ENCODE data around the gene PCDHA1. TPM values are rescaled to one million over a fixed set of nuclear protein-coding genes. Genes with fewer than 3 reads are reported as not detected.
A peak's percentile ranks its signal among the peaks of the same experiment; 100 is the strongest.

The PCDHA1 gene
- total RNA-seq, 1 donor from 2014 or later = not detected

DNA sequence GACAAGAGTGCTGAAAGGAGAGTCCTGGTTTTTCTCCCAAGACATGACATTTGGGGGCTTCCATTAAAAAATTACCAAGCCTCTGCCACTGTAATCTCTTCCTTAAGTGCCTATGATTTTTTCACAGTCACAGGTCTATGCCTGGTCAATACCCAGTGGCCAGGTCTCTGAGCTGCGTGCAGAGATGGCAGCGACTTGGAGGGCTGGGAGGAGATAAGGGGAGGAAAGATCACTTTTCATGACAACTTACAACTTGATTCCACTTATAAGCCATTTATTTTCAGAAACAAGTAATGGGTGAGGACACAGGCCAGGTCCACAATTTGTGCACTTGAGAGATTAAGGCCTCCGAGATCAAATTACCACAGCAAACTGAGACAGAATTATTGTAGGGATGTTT is 178.4 kb downstream of the PCDHA1 start:
- TF ChIP-seq, protein P1, sequence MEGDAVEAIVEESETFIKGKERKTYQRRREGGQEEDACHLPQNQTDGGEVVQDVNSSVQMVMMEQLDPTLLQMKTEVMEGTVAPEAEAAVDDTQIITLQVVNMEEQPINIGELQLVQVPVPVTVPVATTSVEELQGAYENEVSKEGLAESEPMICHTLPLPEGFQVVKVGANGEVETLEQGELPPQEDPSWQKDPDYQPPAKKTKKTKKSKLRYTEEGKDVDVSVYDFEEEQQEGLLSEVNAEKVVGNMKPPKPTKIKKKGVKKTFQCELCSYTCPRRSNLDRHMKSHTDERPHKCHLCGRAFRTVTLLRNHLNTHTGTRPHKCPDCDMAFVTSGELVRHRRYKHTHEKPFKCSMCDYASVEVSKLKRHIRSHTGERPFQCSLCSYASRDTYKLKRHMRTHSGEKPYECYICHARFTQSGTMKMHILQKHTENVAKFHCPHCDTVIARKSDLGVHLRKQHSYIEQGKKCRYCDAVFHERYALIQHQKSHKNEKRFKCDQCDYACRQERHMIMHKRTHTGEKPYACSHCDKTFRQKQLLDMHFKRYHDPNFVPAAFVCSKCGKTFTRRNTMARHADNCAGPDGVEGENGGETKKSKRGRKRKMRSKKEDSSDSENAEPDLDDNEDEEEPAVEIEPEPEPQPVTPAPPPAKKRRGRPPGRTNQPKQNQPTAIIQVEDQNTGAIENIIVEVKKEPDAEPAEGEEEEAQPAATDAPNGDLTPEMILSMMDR (IDR thresholded peaks at IDR 0.05; ENCODE audit: insufficient read depth, low read length, poor library complexity, severe bottlenecking) = no peak

DNA sequence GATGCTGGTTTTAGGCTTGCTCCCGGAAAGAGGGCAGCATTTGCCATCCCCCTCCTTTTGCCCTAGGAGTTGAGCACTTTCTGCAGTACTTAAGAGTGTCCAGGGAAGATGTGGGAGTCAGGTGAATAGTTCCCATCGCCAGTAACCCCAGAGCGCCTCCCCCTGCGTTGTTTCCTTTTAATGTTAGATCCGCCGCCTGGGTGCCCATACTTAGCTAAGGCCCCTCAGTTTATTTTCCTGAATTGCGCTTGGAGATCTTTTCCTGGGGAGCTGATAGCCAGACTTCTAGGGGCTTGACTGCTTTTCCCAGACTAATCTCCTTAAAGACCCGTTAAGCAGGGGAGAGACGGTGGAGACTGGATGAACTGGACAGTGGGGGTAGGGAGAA is 180.0 kb downstream of the PCDHA1 start:
- TF ChIP-seq, protein P1 (IDR thresholded peaks at IDR 0.05; ENCODE audit: insufficient read depth, low read length, poor library complexity, severe bottlenecking) = no peak
- no peak for DNase-seq (ENCODE audit: low read depth)
- Histone ChIP-seq H3K27me3 (ENCODE audit: control insufficient read depth, insufficient read depth, low read length) (peaks cover 26% of the 10 kb centered on the region), H3K4me3 (ENCODE audit: low read depth, low read length) (peak overlapping the region; percentile 44), H3K36me3 (ENCODE audit: control insufficient read depth, insufficient read depth, low read length) (no peaks in the 10 kb centered on the region)

More for the DNA sequence above, 178.4 kb downstream of the PCDHA1 start:
- H3K36me3 ChIP-seq (ENCODE audit: control insufficient read depth, insufficient read depth, low read length) = no peaks in the 10 kb centered on the region
- H3K27me3 ChIP-seq (ENCODE audit: control insufficient read depth, insufficient read depth, low read length) = peaks cover 26% of the 10 kb centered on the region
- DNase-seq (ENCODE audit: low read depth) = no peak
- H3K4me3 ChIP-seq (ENCODE audit: low read depth, low read length) = no peak overlapping the region

DNA sequence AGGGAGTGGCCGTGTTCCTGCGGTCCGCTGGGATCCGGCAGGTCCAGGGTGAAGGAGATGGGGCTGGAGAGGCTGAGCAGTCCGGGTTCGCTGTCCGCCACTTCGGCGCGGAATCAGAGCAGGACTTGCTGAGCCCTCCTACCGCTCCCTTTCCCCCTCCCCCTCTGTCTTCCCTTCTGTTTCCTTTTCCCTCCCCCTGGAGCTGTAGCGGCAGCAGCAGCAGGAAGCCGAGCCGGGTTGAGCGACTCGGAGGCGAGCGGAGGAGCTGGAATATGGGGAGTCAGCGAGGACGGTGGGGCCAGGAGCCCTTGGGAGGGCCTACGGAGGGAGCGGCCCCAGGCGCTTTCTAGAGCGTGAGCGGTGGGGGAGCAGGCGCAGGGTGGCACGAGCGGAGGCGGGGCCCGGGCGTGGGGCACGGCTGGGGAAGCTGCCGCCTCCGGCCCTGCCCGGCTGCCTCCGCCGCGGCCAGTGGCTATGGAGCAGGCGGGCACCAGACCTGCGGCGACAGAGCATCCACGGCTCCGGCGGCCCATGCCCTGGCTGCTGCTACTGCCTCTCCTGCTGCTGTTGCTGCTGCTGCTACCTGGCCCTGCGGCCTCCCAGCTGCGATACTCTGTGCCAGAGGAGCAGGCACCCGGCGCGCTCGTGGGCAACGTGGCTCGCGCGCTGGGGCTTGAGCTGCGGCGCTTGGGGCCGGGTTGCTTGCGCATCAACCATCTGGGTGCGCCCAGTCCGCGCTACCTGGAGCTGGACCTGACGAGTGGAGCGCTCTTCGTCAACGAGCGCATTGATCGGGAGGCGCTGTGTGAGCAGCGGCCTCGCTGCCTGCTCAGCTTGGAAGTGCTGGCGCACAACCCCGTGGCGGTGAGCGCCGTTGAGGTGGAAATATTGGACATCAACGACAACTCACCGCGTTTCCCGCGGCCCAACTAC is 180.6 kb downstream of the PCDHA1 start, which contains the start of gene PCDHAC2:
PCDHAC2 (plus strand) TSS at position 184 of the 933 bp plus-strand sequence; CDS start at position 475, 291 bp downstream.
- Histone ChIP-seq H3K36me3 (ENCODE audit: control insufficient read depth, insufficient read depth, low read length) (no peaks in the 10 kb centered on the region), H3K27me3 (ENCODE audit: control insufficient read depth, insufficient read depth, low read length) (peaks cover 26% of the 10 kb centered on the region), H3K4me3 (ENCODE audit: low read depth, low read length) (peak within 1 kb of the TSS; percentile 44)
- DNase-seq (ENCODE audit: low read depth) = no peak
- TF ChIP-seq, protein P1 (IDR thresholded peaks at IDR 0.05; ENCODE audit: insufficient read depth, low read length, poor library complexity, severe bottlenecking) = no peak

DNA sequence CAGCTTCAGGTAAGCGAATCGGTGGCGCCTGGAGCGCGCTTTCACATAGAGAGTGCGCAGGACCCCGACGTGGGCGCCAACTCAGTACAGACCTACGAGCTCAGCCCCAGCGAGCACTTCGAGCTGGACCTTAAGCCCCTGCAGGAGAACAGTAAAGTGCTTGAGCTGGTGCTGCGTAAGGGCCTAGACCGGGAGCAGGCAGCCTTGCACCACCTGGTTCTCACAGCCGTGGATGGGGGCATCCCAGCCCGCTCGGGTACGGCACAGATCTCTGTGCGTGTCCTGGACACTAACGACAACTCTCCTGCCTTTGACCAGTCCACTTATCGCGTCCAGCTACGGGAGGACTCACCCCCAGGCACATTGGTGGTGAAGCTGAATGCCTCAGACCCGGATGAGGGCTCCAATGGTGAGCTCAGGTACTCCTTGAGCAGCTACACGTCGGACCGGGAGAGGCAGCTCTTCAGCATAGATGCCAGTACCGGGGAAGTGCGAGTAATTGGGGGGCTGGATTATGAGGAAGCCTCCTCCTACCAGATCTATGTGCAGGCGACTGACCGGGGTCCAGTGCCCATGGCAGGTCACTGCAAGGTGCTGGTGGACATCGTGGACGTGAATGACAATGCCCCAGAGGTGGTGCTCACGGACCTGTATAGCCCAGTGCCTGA is 181.4 kb downstream of the PCDHA1 start:
- DNase-seq (ENCODE audit: low read depth) = no peak
- no peak overlapping the region for H3K4me3 ChIP-seq (ENCODE audit: low read depth, low read length)
- TF ChIP-seq, protein P1 (IDR thresholded peaks at IDR 0.05; ENCODE audit: insufficient read depth, low read length, poor library complexity, severe bottlenecking) = no peak
- no peaks in the 10 kb centered on the region for H3K36me3 ChIP-seq (ENCODE audit: control insufficient read depth, insufficient read depth, low read length)
- H3K27me3 ChIP-seq (ENCODE audit: control insufficient read depth, insufficient read depth, low read length) = peaks cover 26% of the 10 kb centered on the region

DNA sequence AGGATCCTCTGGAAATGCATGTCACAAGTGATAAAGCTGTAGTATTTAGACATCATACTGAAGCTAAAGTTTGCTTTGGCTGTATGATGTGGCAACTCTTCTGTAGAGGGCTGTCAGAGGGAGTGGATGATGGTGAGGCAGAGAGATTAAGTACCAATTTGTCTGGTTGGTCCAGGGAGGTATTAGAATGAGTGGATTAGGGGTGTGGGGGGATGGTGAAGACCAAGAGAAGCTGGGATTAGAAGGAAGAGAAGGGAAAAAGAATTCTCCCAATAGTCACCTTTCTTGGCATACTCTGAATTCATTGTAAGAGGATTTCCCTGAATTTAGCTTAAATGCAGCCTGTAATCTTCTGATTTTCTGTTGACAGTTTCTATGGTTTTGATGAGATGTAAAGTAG is 183.9 kb downstream of the PCDHA1 start:
- Histone ChIP-seq H3K36me3 (ENCODE audit: control insufficient read depth, insufficient read depth, low read length) (no peaks in the 10 kb centered on the region), H3K27me3 (ENCODE audit: control insufficient read depth, insufficient read depth, low read length) (peaks cover 26% of the 10 kb centered on the region), H3K4me3 (ENCODE audit: low read depth, low read length) (no peak overlapping the region)
- DNase-seq (ENCODE audit: low read depth) = no peak
- TF ChIP-seq, protein P1 (IDR thresholded peaks at IDR 0.05; ENCODE audit: insufficient read depth, low read length, poor library complexity, severe bottlenecking) = no peak

All from kidney epithelial cell (primary cell).